GM23338 (cell line): ENCODE data around the gene ISG20. TPM values are rescaled to one million over a fixed set of nuclear protein-coding genes. Genes with fewer than 3 reads are reported as not detected.

Source experiments
- ATAC-seq: fragments of 200-7000 bp; cut with Tn5 transposase; 3 replicates; pipeline ENCODE4 v1.9.1; 2020
- DNase-seq: peaks from one replicate; pipeline ENCODE4 v3.0.0-alpha.2; 2015; ENCODE audit warnings: low spot score
- H2AFZ ChIP-seq: fragments of 200-600 bp; sonication (generic); 2 replicates; pipeline ENCODE4 v1.8.0; 2016; ENCODE audit warnings: antibody characterized with exemption, mild to moderate bottlenecking, moderate library complexity
- H3F3A ChIP-seq: fragments of 200-600 bp; sonication (generic); replicated peaks from 2 replicates; pipeline ENCODE4 v1.8.0; 2017; ENCODE audit warnings: antibody characterized with exemption, mixed run types, low read depth
- H3K27ac ChIP-seq: fragments of 200-600 bp; sonication (generic); 2 replicates; pipeline ENCODE4 v1.6.1; 2016; ENCODE audit warnings: low read depth
- H3K27me3 ChIP-seq: fragments of 200-600 bp; sonication (generic); 2 replicates; pipeline ENCODE4 v1.8.0; 2016; ENCODE audit warnings: mild to moderate bottlenecking, mixed run types, moderate library complexity; ENCODE audit not compliant: insufficient read depth
- H3K36me3 ChIP-seq: fragments of 200-600 bp; sonication (generic); 2 replicates; pipeline ENCODE4 v1.8.0; 2016; ENCODE audit warnings: mild to moderate bottlenecking; ENCODE audit not compliant: insufficient read depth
- H3K4me1 ChIP-seq: fragments of 200-600 bp; sonication (generic); 2 replicates; pipeline ENCODE4 v1.8.0; 2016; ENCODE audit warnings: mild to moderate bottlenecking, moderate library complexity; ENCODE audit not compliant: insufficient read depth
- H3K4me2 ChIP-seq: fragments of 200-600 bp; sonication (generic); 2 replicates; pipeline ENCODE4 v1.7.1; 2017; ENCODE audit warnings: mixed run types
- H3K4me3 ChIP-seq: fragments of 200-600 bp; sonication (generic); 2 replicates; pipeline ENCODE4 v1.6.1; 2016; ENCODE audit warnings: mixed run types
- H3K79me2 ChIP-seq: fragments of 200-600 bp; sonication (generic); replicated peaks from 2 replicates; pipeline ENCODE4 v1.8.0; 2017; ENCODE audit warnings: mild to moderate bottlenecking; ENCODE audit not compliant: insufficient read depth
- H3K9me2 ChIP-seq: fragments of 200-600 bp; sonication (generic); 2 replicates; pipeline ENCODE4 v1.8.0; 2017; ENCODE audit not compliant: insufficient read depth
- H4K20me1 ChIP-seq: fragments of 200-600 bp; sonication (generic); replicated peaks from 2 replicates; pipeline ENCODE4 v1.8.0; 2017; ENCODE audit warnings: mild to moderate bottlenecking; ENCODE audit not compliant: insufficient read depth
- H3K27ac Mint-ChIP-seq: 2 replicates; pipeline ENCODE4 v1.8.0; 2020; ENCODE audit warnings: inconsistent platforms, mild to moderate bottlenecking, moderate library complexity, mixed read lengths
- H3K27me3 Mint-ChIP-seq: 3 replicates; pipeline ENCODE4 v1.8.0; 2022; ENCODE audit warnings: low read depth, mild to moderate bottlenecking, moderate library complexity, mixed read lengths, inconsistent platforms; ENCODE audit not compliant: insufficient read depth, poor library complexity
- H3K36me3 Mint-ChIP-seq: 3 replicates; pipeline ENCODE4 v1.8.0; 2021; ENCODE audit warnings: low read depth, mild to moderate bottlenecking, inconsistent platforms, moderate library complexity, mixed read lengths
- H3K4me1 Mint-ChIP-seq: 3 replicates; pipeline ENCODE4 v1.8.0; 2020; ENCODE audit warnings: mild to moderate bottlenecking, inconsistent platforms, mixed read lengths
- H3K4me3 Mint-ChIP-seq: 3 replicates; pipeline ENCODE4 v1.8.0; 2021; ENCODE audit warnings: moderate library complexity, mild to moderate bottlenecking, inconsistent platforms, mixed read lengths
- H3K9me3 Mint-ChIP-seq: 3 replicates; pipeline ENCODE4 v1.8.0; 2020; ENCODE audit warnings: moderate library complexity, mild to moderate bottlenecking, inconsistent platforms, mixed read lengths
- CREB1 ChIP-seq: fragments of 250-450 bp; sonication (Bioruptor Pico); IDR thresholded peaks from 2 replicates; pipeline ENCODE4 v1.5.0; 2020; ENCODE audit warnings: low read depth, mild to moderate bottlenecking, moderate library complexity
- CTCF ChIP-seq, 2 experiments: fragments of 200-600 bp in 1 of 2; sonication (generic) in 1 of 2; conservative IDR thresholded peaks; 2 replicates each; pipeline versions ENCODE4 v1.5.1 to v1.6.1; 2016 to 2017; ENCODE audit warnings: antibody characterized with exemption in 2 of 2, low read depth in 2 of 2, mild to moderate bottlenecking in 2 of 2, moderate library complexity in 1 of 2
- EZH2 ChIP-seq: fragments of 200-600 bp; sonication (generic); IDR thresholded peaks from one replicate; pipeline ENCODE4 v1.8.0; 2017; ENCODE audit warnings: antibody characterized with exemption, mild to moderate bottlenecking, low read depth; ENCODE audit not compliant: unreplicated experiment
- EZH2phosphoT487 ChIP-seq: fragments of 200-600 bp; sonication (generic); IDR thresholded peaks from one replicate; pipeline ENCODE4 v1.8.1; 2018; ENCODE audit warnings: antibody characterized with exemption; ENCODE audit not compliant: unreplicated experiment
- JUNB ChIP-seq: IDR thresholded peaks from one replicate; pipeline ENCODE4 v1.6.1; 2016; ENCODE audit warnings: antibody characterized with exemption; ENCODE audit not compliant: unreplicated experiment
- POLR2AphosphoS5 ChIP-seq: IDR thresholded peaks from 2 replicates; pipeline ENCODE4 v1.6.1; 2016; ENCODE audit warnings: antibody characterized with exemption, low read depth
- STAT1 ChIP-seq: IDR thresholded peaks from one replicate; pipeline ENCODE4 v1.6.1; 2016; ENCODE audit warnings: antibody characterized with exemption; ENCODE audit not compliant: unreplicated experiment
- ZNF114 ChIP-seq: fragments of 250-450 bp; sonication (Bioruptor Pico); IDR thresholded peaks from 2 replicates; pipeline ENCODE4 v1.5.0; 2020; ENCODE audit warnings: mild to moderate bottlenecking, moderate library complexity
- ZNF331 ChIP-seq: fragments of 250-450 bp; sonication (Bioruptor Pico); IDR thresholded peaks from 2 replicates; pipeline ENCODE4 v1.5.0; 2020; ENCODE audit warnings: low read depth, mild to moderate bottlenecking, moderate library complexity
- ZNF462 ChIP-seq: fragments of 250-450 bp; sonication (Bioruptor Pico); IDR thresholded peaks from 2 replicates; pipeline ENCODE4 v1.5.0; 2020; ENCODE audit warnings: mild to moderate bottlenecking, moderate library complexity
- polyA plus RNA-seq: library from polyadenylated mRNA; unstranded; fragments of >200 nt; fragmentation: Nextera tagmentation; extraction: Ambion mirVana; gene quantifications from 2 replicates; pipeline ENCODE4 v1.2.1, GENCODE V29; 2016
- total RNA-seq: library from RNA; depleted of rRNA; stranded (reverse); fragments of >200 nt; shearing (Covaris generic); gene quantifications from 2 replicates; pipeline ENCODE4 v1.2.3, GENCODE V29; 2014

ISG20 gene
- total and polyA plus RNA-seq, 2 experiments from 2014 or later: 3.2 to 3.7 TPM

- Mint-ChIP-seq H3K4me1 (peaks cover 61% of the 10 kb centered on the region), H3K9me3 (no peaks in the 10 kb centered on the region; the same call in 2 of the 3 replicates), H3K36me3 (peaks cover 54% of the 10 kb centered on the region), H3K27me3 (peaks cover 7% of the 10 kb centered on the region), H3K4me3 (peak overlapping the region; percentile 89), H3K27ac (peak overlapping the region; percentile 92)
- Histone ChIP-seq H3K4me2 (peak overlapping the region; percentile 96), H3K27ac (peak overlapping the region; percentile 87), H3K79me2 (peaks cover 57% of the 10 kb centered on the region), H3K4me1 (peaks cover 52% of the 10 kb centered on the region), H3K27me3 (no peaks in the 10 kb centered on the region), H3F3A (0 out of 2 replicates have a peak, but pooled peaks cover 11% of the 10 kb centered on the region), H4K20me1 (peaks cover 49% of the 10 kb centered on the region), H3K4me3 (peak overlapping the region; percentile 100), H3K36me3 (peaks cover 29% of the 10 kb centered on the region), H2AFZ (no peak overlapping the region), H3K9me2 (no peaks in the 10 kb centered on the region)
- DNase-seq (no peak), ATAC-seq (no peak)
- no peak for TF ChIP-seq JUNB
- TF ChIP-seq CREB1 (CRISPR knock-in tag): no peak
- TF ChIP-seq EZH2phosphoT487: no peak
- no peak for TF ChIP-seq ZNF114 (CRISPR knock-in tag)
- no peak for TF ChIP-seq ZNF331 (CRISPR knock-in tag)
- no peak for TF ChIP-seq STAT1
- no peak for TF ChIP-seq EZH2
- TF ChIP-seq POLR2AphosphoS5: no peak; the same call in 1 of the 2 replicates
- TF ChIP-seq ZNF462 (CRISPR knock-in tag): no peak
- no peak for TF ChIP-seq CTCF (conservative IDR thresholded peaks at IDR 0.05; ENCODE audit: low read depth in 2 of 2)
Measured at GRCh38 chr15:88621789-88622604, 16.8 kb upstream of the ISG20 start.
